ENCODE results near the gene GREB1L. TPM values are rescaled to one million over a fixed set of nuclear protein-coding genes. Genes with fewer than 3 reads are reported as not detected.
A peak's percentile ranks its signal among the peaks of the same experiment; 100 is the strongest.

The GREB1L gene
- total and polyA plus RNA-seq, 12 donors: 0.39 to 4.9 (median 1.3) TPM

DNA sequence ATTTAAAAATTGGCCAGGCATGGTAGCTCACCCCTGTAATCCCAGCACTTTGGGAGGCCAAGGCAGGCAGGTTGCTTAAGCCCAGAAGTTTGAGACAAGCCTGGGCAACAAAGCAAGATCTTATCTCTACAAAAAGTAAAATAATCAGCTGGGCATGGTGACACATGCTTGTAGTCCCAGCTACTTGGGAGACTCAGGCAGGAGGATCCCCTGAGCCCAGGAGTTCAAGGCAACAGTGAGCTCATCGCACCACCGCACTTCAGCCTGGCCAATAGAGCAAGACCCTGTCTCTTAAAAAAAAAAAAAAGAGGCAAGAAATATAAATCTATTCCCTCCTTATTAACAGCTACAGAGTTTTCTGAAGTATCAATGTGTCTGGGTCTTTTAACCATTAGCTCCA is 306.6 kb downstream of the GREB1L start:
- no peak overlapping the region for H3K4me3 ChIP-seq
- no peaks in the 10 kb centered on the region for H3K9me3 ChIP-seq (replicated peaks in 1 of 3)
- peak in 4 of 7 donors; percentile 28 to 53 (median 50) for DNase-seq
- TF ChIP-seq, protein P1, sequence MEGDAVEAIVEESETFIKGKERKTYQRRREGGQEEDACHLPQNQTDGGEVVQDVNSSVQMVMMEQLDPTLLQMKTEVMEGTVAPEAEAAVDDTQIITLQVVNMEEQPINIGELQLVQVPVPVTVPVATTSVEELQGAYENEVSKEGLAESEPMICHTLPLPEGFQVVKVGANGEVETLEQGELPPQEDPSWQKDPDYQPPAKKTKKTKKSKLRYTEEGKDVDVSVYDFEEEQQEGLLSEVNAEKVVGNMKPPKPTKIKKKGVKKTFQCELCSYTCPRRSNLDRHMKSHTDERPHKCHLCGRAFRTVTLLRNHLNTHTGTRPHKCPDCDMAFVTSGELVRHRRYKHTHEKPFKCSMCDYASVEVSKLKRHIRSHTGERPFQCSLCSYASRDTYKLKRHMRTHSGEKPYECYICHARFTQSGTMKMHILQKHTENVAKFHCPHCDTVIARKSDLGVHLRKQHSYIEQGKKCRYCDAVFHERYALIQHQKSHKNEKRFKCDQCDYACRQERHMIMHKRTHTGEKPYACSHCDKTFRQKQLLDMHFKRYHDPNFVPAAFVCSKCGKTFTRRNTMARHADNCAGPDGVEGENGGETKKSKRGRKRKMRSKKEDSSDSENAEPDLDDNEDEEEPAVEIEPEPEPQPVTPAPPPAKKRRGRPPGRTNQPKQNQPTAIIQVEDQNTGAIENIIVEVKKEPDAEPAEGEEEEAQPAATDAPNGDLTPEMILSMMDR (IDR thresholded peaks at IDR 0.05): no peak
- TF ChIP-seq POLR2A (IDR thresholded peaks at IDR 0.05): no peak
- WGBS, 4 donors: 67 to 75% (median 72%) methylated on average over 2 of the region's 2 CpGs
- no peak overlapping the region for H3K27ac ChIP-seq
- intact Hi-C loops (cut with DNase I): no loop called here
- H3K4me1 ChIP-seq (replicated peaks in 1 of 2): no peaks in the 10 kb centered on the region
- H3K36me3 ChIP-seq (replicated peaks in 1 of 2): no peaks in the 10 kb centered on the region
- no peaks in the 10 kb centered on the region for H3K27me3 ChIP-seq

DNA sequence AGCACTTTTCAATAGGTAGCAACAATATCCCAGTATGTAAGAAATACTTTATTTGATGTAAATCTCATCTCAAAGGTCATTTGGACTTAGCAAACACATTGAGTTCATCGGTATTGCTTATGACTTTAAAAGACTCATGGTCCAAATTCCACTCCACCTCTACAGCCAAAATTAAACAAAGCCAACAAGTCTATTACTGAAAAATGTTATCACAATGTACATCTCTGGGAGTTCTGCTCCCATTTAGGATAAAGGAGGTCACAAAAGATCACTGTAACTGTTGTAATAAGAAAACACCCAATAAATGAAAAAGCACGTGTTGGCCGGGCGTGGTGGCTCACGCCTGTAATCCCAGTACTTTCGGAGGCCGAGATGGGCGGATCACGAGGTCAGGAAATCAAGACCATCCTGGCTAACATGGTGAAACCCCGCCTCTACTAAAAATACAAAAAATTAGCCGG is 308.5 kb downstream of the GREB1L start:
- intact Hi-C loops (cut with DNase I): no loop called here
- H3K27me3 ChIP-seq: no peaks in the 10 kb centered on the region
- no peaks in the 10 kb centered on the region for H3K36me3 ChIP-seq (replicated peaks in 1 of 2)
- H3K27ac ChIP-seq: no peak overlapping the region
- H3K4me3 ChIP-seq: no peak overlapping the region
- DNase-seq: no peak
- no peaks in the 10 kb centered on the region for H3K4me1 ChIP-seq (replicated peaks in 1 of 2)
- WGBS, 4 donors: 95 to 99% (median 96%) methylated on average over 11 of the region's 11 CpGs
- no peaks in the 10 kb centered on the region for H3K9me3 ChIP-seq (replicated peaks in 1 of 3)
- TF ChIP-seq, protein P1 (IDR thresholded peaks at IDR 0.05): no peak
- TF ChIP-seq POLR2A (IDR thresholded peaks at IDR 0.05): no peak

DNA sequence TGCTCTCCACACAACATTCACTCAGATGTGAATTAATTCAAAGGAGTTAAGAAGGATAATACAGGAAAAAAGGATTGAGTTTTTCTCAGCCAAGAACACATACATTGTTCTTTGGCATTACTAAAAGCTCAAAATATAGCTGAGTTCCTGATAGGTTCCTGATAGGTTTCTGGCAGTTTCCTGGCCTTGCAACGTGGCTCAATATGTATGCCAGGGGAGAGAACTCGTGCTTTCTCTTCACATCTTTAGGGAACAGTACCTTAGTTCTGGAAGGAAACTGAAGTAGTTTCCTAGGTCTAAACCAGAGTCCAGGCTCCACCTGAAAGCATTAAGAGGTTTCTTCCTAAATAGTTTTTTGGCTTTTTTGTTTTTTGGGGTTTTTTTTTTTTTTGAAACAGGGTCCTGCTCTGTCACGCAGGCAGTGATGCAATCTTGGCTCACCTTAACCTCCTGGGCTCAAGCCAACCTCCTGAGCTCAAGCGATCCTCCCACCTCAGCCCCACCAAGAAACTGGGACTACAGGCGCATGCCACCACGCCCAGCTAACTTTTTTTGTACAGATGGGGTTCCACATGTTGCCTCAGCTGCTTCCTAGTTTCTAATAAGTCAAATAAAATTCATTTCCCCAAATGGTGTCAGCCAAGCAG is 315.7 kb downstream of the GREB1L start:
- Histone ChIP-seq H3K4me1 (replicated peaks in 1 of 2) (no peaks in the 10 kb centered on the region), H3K27me3 (no peaks in the 10 kb centered on the region), H3K9me3 (replicated peaks in 1 of 3) (no peaks in the 10 kb centered on the region), H3K36me3 (replicated peaks in 1 of 2) (peaks cover 0 to 9% of the 10 kb centered on the region in 2 donors), H3K27ac (no peak overlapping the region), H3K4me3 (no peak overlapping the region)
- whole genome bisulfite sequencing, 4 donors: 78 to 84% (median 81%) methylated on average over 6 of the region's 6 CpGs
- TF ChIP-seq, protein P1 (IDR thresholded peaks at IDR 0.05): no peak
- no peak for TF ChIP-seq POLR2A (IDR thresholded peaks at IDR 0.05)
- no peak for DNase-seq
- intact Hi-C loops (cut with DNase I): no loop called here

DNA sequence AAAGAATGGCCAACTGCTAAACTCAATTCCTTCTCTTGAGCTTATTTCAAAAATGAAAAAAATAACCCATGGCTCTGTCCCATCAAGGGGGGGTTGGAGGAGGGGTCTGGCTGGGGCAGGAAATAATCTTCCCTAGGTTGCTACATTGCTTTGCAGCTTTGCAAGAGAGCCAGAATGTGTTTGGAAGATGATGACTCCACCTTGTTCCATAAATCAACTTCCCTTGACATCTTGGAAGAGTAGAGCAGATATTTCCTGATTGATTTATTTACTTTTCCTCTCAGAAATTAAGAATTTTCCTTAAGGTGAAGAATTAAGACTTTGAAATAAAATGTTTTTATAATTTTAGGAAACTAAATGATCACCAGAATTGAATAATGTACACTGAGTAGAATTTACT is 317.2 kb downstream of the GREB1L start:
- Histone ChIP-seq H3K27me3 (no peaks in the 10 kb centered on the region), H3K4me1 (replicated peaks in 1 of 2) (no peaks in the 10 kb centered on the region), H3K9me3 (replicated peaks in 1 of 3) (no peaks in the 10 kb centered on the region), H3K36me3 (replicated peaks in 1 of 2) (peaks cover 0 to 21% of the 10 kb centered on the region in 2 donors), H3K4me3 (no peak overlapping the region), H3K27ac (no peak overlapping the region)
- DNase-seq: no peak
- intact Hi-C loops (cut with DNase I): no loop called here
- TF ChIP-seq POLR2A (IDR thresholded peaks at IDR 0.05): no peak
- TF ChIP-seq, protein P1 (IDR thresholded peaks at IDR 0.05): no peak

All from adrenal gland (tissue), 12 donors.